ENCODE data around the gene DPYD.

DPYD gene

DNA sequence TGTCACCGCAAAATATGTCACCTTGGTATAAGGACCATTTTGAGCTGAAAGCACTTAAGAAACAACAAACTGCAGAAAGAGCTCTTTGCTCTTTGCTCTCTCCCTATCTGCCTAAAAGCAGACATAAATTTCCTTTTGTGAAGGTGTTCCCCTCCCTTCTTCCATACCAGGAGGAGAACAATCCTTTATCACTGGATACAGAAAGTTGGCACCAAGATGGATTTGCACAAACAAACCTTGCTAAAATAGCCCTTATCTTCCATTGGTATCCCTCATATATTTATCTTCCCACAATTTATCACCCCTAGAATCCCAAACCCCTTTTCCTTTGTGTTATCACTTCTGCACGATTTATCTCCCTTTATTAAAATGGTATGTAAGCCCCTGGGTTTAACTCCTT, 51.4 kb downstream of the DPYD start:
- no peaks in the 10 kb centered on the region for H3K27me3 ChIP-seq (ENCODE audit: insufficient read depth, low read length, poor library complexity, severe bottlenecking)
- no peak overlapping the region for H2AFZ ChIP-seq (ENCODE audit: low read length)
- no peak overlapping the region for H3K4me3 ChIP-seq (ENCODE audit: low read length, poor library complexity, severe bottlenecking)
- H3K9me2 ChIP-seq (replicated peaks; ENCODE audit: low read depth, low read length) = no peaks in the 10 kb centered on the region
- peaks cover 17% of the 10 kb centered on the region; the same call in 1 of the 2 replicates for H3K79me2 ChIP-seq (ENCODE audit: insufficient read depth, low read length)
- H3K4me1 ChIP-seq (ENCODE audit: insufficient read depth, low read length, poor library complexity, severe bottlenecking) = peaks cover 31% of the 10 kb centered on the region
- TF ChIP-seq EZH2phosphoT487 (IDR thresholded peaks at IDR 0.05; ENCODE audit: borderline replicate concordance) = no peak
- TF ChIP-seq, protein P1, sequence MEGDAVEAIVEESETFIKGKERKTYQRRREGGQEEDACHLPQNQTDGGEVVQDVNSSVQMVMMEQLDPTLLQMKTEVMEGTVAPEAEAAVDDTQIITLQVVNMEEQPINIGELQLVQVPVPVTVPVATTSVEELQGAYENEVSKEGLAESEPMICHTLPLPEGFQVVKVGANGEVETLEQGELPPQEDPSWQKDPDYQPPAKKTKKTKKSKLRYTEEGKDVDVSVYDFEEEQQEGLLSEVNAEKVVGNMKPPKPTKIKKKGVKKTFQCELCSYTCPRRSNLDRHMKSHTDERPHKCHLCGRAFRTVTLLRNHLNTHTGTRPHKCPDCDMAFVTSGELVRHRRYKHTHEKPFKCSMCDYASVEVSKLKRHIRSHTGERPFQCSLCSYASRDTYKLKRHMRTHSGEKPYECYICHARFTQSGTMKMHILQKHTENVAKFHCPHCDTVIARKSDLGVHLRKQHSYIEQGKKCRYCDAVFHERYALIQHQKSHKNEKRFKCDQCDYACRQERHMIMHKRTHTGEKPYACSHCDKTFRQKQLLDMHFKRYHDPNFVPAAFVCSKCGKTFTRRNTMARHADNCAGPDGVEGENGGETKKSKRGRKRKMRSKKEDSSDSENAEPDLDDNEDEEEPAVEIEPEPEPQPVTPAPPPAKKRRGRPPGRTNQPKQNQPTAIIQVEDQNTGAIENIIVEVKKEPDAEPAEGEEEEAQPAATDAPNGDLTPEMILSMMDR (conservative IDR thresholded peaks at IDR 0.05; ENCODE audit: low read length) = no peak
- no peak overlapping the region for H3K4me2 ChIP-seq (ENCODE audit: low read depth, low read length, poor library complexity, severe bottlenecking)
- no peaks in the 10 kb centered on the region for H4K20me1 ChIP-seq (ENCODE audit: insufficient read depth, low read length, poor library complexity, severe bottlenecking)
- H3K9me3 ChIP-seq (ENCODE audit: insufficient read depth, low read depth, low read length) = no peaks in the 10 kb centered on the region
- H3K9ac ChIP-seq (ENCODE audit: low read depth, low read length, poor library complexity, severe bottlenecking) = no peak overlapping the region
- H3F3A ChIP-seq (ENCODE audit: low read depth) = no peaks in the 10 kb centered on the region
- H3K36me3 ChIP-seq (ENCODE audit: insufficient read depth, low read length) = peaks cover 3% of the 10 kb centered on the region; the same call in 1 of the 2 replicates

DNA sequence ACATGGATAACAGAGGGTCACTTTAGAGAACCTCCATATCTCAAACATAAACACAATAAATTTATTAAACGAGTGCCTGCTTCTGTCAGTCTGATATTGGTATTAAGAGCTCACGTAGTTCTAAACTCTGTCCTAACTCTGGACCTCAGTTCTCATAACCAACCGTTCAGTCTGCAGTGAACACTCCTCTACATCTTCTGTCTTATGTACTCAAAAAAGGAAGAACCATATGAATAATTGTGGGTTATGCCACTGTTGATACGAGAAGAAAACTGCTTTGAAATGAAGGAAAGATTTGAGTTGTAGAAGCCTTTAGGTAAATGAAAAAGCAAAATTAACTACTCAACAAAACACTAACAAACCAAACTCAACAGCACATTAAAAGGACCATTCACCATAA, 53.7 kb downstream of the DPYD start:
- no peak overlapping the region for H2AFZ ChIP-seq (ENCODE audit: low read length)
- H3K4me3 ChIP-seq (ENCODE audit: low read length, poor library complexity, severe bottlenecking) = no peak overlapping the region
- H3K9ac ChIP-seq (ENCODE audit: low read depth, low read length, poor library complexity, severe bottlenecking) = no peak overlapping the region
- no peaks in the 10 kb centered on the region for H4K20me1 ChIP-seq (ENCODE audit: insufficient read depth, low read length, poor library complexity, severe bottlenecking)
- H3F3A ChIP-seq (ENCODE audit: low read depth) = no peaks in the 10 kb centered on the region
- TF ChIP-seq, protein P1 (conservative IDR thresholded peaks at IDR 0.05; ENCODE audit: low read length) = no peak
- peaks cover 17% of the 10 kb centered on the region for H3K79me2 ChIP-seq (ENCODE audit: insufficient read depth, low read length)
- H3K4me1 ChIP-seq (ENCODE audit: insufficient read depth, low read length, poor library complexity, severe bottlenecking) = peaks cover 34% of the 10 kb centered on the region
- no peaks in the 10 kb centered on the region for H3K9me2 ChIP-seq (replicated peaks; ENCODE audit: low read depth, low read length)
- peaks cover 3% of the 10 kb centered on the region; the same call in 1 of the 2 replicates for H3K36me3 ChIP-seq (ENCODE audit: insufficient read depth, low read length)
- H3K9me3 ChIP-seq (ENCODE audit: insufficient read depth, low read depth, low read length) = no peaks in the 10 kb centered on the region
- H3K4me2 ChIP-seq (ENCODE audit: low read depth, low read length, poor library complexity, severe bottlenecking) = no peak overlapping the region
- no peaks in the 10 kb centered on the region for H3K27me3 ChIP-seq (ENCODE audit: insufficient read depth, low read length, poor library complexity, severe bottlenecking)

DNA sequence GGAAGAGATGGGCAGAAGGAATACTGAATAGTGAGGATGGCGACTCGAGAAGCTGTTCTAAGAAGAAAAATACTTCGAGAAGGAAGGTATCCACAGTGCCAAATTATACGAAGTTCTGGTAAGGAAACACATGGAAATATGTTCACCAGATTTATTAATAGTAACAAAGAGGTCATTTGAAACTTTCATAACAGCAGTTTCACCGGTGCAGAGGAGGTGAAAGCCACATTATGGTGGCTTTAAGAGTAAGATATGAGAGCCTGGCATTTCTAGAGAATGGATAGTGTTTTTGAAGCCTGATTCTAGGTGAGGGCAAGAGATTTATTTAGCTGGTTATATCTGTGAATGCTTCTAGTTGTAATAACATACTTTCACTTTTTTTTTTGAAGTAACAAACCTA, 56.2 kb downstream of the DPYD start:
- peak overlapping the region; percentile 38 for H3K4me3 ChIP-seq (ENCODE audit: low read length, poor library complexity, severe bottlenecking)
- H4K20me1 ChIP-seq (ENCODE audit: insufficient read depth, low read length, poor library complexity, severe bottlenecking) = no peaks in the 10 kb centered on the region
- peak overlapping the region; percentile 47 for H3K4me2 ChIP-seq (ENCODE audit: low read depth, low read length, poor library complexity, severe bottlenecking)

More for the DNA sequence above, 56.2 kb downstream of the DPYD start:
- Histone ChIP-seq H3K79me2 (ENCODE audit: insufficient read depth, low read length) (peaks cover 33% of the 10 kb centered on the region), H2AFZ (ENCODE audit: low read length) (no peak overlapping the region), H3K27me3 (ENCODE audit: insufficient read depth, low read length, poor library complexity, severe bottlenecking) (no peaks in the 10 kb centered on the region), H3K36me3 (ENCODE audit: insufficient read depth, low read length) (peaks cover 3% of the 10 kb centered on the region; the same call in 1 of the 2 replicates), H3K4me1 (ENCODE audit: insufficient read depth, low read length, poor library complexity, severe bottlenecking) (peaks cover 31% of the 10 kb centered on the region), H3K9ac (ENCODE audit: low read depth, low read length, poor library complexity, severe bottlenecking) (peak overlapping the region; percentile 12), H3F3A (ENCODE audit: low read depth) (no peaks in the 10 kb centered on the region), H3K9me2 (replicated peaks; ENCODE audit: low read depth, low read length) (no peaks in the 10 kb centered on the region), H3K9me3 (ENCODE audit: insufficient read depth, low read depth, low read length) (no peaks in the 10 kb centered on the region)
- TF ChIP-seq EZH2phosphoT487 (IDR thresholded peaks at IDR 0.05; ENCODE audit: borderline replicate concordance) = no peak
- TF ChIP-seq, protein P1 (conservative IDR thresholded peaks at IDR 0.05; ENCODE audit: low read length) = no peak

All from Loucy (cell line).